Stimulated activated CD8-positive, alpha-beta memory T cell treated with anti-CD3 and anti-CD28 coated beads, Interleukin-7, amount 100 ng/mL, for 4 hours (primary cell): ENCODE results near the gene PARP3.
"Not testable (repeated sequence)": the region's sequence is repeated elsewhere in the genome, so short reads cannot be mapped to it uniquely, and the experiment has no call there.

ENCODE experiments used
- DNase-seq, 2 donors: peaks; one replicate each; pipeline ENCODE4 v3.0.0-alpha.2; 2020; ENCODE audit warnings: low read depth in 2 of 2

Gene PARP3

DNA sequence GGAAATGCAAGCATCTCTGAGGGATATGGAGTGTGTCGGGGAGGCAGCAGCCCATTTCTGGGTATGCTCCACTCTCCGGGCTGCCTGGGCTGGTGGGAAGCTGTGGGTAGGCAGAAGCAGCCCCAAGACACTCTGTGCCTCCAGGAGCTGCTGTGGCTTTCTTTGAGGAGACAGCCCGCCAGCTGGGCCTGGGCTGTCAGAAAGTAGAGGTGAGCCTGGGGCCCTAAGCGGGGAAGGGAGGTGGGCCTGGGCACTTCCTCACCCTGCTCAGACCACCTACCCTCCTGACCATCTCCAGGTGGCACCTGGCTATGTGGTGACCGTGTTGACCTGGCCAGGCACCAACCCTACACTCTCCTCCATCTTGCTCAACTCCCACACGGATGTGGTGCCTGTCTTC is 42.9 kb downstream of the PARP3 start:
- DNase-seq, result no peak

DNA sequence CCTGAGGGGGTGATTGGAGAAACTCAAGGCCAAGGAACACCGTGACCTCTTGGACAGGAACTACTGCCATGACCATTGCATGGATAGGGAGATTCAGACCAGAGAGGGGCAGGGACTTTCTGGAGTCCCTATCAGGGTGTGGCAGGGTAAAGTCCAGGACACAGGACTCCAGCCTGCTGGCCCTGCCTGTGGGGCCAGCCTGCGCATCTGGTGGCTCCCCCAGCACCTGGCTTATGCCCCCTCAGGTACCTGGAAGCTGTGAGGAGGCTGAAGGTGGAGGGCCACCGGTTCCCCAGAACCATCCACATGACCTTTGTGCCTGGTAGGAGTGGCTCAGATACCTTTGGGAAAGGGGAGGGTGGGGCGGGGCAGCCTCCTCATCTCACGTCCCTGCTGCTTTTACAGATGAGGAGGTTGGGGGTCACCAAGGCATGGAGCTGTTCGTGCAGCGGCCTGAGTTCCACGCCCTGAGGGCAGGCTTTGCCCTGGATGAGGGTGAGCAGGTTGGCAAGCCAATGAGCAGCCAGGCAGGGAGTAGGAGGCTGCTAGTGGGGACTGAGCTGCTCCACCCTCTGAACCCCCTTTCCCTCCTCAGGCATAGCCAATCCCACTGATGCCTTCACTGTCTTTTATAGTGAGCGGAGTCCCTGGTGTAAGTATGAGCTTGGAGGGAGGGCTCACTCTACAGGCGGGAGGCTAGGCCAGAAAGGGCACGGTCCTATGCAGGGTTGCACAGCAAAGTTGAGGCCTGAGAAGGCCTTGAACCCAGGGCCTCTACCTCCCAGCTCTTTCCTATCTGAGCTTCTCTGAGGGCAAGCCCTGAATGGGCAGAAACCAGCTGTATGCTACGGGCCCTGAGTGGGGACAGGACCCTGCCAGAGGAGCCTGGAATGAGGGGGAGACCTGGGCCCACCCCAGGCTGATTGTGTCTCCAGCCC is 44.1 kb downstream of the PARP3 start:
- DNase-seq, result no peak

DNA sequence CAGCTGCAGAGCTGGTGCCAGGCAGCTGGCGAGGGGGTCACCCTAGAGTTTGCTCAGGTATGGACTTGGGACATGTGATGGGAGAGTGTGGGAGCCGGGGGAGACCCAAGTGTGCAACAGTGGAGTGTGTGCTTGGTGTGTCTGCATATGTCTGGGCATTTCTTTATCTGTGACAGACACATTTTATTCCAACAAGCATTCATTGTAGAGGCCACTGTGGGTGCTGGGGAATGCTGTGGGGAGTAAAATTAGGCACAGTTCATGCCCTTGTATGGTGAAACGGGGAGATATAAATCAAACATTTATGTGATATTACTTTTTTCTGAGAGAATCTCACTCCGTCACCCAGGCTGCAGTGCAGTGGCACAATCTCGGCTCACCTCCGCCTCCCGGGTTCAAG is 45.4 kb downstream of the PARP3 start:
- no peak for DNase-seq

DNA sequence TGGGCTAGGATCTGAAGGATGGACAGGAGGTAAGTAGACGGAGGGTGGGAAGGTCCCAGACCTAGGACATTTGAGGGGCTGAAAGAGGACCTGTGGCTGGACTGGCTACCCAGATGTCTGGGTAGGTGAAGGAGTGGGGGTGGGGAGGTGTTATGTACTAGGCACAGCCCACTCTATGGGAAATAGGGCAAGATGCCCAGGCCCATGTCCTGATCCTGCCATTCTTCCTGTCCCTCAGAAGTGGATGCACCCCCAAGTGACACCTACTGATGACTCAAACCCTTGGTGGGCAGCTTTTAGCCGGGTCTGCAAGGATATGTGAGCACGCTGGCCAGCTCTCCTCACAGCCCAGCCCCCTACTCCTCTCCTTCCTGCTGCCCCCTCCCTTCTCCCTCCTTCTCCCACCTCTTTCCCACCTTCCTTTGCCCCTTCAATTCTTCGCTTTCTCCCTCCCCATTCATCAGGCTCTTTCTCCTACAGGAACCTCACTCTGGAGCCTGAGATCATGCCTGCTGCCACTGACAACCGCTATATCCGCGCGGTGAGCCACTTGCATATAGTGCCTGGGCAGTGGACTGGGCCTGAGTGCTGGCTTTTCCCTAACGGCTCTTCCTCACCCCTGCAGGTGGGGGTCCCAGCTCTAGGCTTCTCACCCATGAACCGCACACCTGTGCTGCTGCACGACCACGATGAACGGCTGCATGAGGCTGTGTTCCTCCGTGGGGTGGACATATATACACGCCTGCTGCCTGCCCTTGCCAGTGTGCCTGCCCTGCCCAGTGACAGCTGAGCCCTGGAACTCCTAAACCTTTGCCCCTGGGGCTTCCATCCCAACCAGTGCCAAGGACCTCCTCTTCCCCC is 46.4 kb downstream of the PARP3 start:
- DNase-seq, result no peak

DNA sequence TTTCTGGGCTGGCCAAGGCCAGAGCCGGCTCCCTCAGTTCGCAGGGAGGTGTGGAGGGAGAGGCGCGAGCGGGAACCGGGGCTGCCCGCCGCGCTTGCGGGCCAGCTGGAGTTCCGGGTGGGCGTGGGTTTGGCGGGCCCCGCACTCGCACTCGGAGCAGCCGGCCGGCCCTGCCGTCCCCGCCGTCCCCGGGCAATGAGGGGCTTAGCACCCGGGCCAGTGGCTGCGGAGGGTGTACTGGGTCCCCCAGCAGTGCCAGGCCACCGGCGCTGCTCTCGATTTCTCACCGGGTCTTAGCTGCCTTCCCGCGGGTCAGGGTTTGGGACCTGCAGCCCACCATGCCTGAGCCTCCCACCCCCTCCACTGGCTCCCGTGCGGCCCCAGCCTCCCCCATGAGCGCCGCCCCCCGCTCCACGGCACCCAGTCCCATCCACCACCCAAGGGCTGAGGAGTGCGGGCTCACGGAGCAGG is 48.4 kb downstream of the PARP3 start:
- not testable (repeated sequence) for DNase-seq

DNA sequence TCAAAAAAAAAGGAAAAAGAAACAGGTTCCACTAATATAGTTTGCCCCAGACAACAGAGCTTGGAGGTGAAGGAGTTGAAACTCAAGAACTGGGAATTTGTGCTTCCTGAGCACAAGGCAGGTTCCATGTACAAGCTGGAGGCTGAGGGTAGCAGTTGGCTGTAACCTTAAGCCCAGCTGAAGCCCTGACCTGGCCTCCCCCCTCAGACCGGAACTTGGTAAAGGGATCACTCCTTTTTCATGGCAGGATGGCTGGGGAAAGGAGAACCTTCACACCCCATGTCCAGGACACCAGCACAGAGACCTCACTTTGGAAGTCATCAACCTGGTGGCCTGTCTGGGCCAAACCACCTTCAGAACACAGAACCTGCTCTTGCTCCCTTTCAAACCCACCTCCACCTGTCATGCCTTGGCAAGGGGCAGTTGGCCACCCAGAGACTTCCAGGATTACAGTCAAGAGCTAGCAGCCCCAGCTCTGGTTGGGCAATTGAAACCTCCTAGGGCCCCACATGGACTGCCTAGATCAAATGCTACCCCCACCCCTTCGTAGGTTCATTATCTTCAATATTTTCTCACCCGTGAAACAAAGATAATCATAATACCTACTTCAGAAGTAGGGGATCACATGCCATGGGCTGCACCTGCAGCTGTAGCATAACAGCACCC is 50.0 kb downstream of the PARP3 start:
- DNase-seq, result no peak

DNA sequence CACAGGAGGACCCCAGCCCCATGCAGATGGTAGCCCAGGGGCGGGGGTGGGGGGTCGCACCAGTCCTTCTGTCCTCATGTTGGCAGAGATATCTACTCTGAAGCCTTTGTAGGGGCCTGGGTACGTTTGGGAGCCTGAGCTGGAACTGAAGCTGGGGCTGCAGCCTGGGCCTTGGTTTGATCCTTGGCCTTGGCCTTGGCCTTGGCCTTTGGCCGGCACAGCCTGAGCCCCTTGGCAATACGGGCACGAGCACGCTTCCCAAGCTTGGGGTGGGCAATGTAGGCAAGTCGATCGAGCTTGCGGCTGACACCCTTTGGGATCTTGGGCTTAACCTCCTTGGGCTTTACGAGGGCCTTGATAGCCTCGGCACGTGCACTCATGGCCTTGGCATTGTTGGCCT is 51.5 kb downstream of the PARP3 start:
- not testable (repeated sequence) for DNase-seq

DNA sequence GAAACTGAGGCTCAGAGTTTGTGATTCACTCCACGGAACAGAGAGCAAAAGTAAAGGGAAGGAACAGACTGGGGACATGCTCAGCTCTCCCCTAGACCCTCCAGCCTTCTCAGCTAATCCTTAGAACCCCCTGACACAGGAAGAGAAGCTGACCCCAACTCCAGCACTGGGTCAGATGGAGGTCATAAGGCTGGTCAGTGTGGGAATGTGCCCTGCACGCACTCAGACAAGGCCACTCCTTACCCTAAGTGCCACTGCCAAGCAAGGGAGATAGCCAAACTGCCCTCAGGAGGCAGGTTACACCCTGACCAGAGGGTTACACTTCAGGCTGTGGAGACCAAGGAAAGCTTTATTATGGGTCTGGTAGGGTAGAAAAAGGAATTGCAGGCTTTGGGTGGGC is 52.4 kb downstream of the PARP3 start:
- no peak for DNase-seq

DNA sequence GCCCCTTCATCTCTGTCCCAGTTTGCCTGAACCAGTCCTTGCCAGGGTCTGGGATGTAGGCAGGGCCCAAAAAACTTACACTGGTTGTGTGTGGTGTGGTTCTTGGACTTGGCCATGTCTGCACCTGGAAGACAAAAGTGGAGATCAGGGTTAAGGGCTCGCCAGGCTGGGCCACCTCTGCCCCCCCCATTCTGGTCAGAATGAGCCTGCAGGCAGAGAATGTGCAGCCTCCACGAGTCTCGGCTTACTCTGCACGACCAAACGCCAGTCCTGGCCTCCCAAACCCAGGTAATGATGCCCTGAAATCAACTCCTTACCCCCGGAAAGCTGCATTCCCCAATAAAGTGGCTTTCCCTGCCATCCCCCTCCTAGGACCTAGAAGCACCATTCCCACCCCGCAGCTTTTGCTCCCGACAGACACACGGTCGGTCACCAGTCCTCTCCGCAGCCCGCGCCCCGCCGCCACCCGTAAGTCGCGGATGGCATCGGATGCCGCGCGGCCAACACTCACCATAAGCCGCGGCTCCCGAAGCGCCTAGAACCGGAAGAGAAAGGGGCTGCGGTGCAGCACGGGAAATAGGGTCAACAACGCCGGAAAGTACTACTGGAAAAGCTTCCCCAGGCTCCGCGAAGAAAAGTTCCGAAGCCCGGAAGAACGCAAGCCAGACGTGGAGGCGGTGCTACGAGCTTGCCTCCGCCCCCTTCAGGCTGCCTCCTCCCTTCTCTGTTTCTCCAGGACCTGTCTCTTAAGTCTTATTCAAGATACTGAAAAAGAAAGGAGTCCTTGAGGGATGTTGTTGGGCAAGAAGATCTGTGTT is 53.4 kb downstream of the PARP3 start, which contains the start of gene RPL29:
Gene RPL29, minus strand, starts transcription at position 550 of the 818 bp plus-strand sequence. Its CDS starts 434 bp downstream, at position 116.
- peak; percentile 84 to 85 for DNase-seq

DNA sequence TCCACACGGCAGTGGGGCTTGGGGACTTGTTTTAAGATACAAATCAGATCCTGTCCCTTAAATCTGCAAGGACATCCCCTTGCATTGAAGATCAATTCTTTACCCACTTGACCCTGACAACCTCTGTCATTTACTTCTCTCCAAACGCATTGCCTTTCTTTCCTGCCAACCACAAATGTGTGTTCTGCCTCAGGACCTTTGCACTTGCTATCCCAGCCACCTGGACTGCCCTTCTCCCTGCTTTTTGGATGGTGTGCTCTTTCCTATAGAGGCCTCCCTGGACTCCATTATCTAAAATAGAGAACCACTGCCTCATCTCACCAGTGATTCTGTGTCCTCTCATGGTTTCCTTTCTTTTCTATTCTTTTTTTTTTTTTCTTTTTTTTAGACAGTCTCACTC is 55.0 kb downstream of the PARP3 start:
- no peak for DNase-seq

DNA sequence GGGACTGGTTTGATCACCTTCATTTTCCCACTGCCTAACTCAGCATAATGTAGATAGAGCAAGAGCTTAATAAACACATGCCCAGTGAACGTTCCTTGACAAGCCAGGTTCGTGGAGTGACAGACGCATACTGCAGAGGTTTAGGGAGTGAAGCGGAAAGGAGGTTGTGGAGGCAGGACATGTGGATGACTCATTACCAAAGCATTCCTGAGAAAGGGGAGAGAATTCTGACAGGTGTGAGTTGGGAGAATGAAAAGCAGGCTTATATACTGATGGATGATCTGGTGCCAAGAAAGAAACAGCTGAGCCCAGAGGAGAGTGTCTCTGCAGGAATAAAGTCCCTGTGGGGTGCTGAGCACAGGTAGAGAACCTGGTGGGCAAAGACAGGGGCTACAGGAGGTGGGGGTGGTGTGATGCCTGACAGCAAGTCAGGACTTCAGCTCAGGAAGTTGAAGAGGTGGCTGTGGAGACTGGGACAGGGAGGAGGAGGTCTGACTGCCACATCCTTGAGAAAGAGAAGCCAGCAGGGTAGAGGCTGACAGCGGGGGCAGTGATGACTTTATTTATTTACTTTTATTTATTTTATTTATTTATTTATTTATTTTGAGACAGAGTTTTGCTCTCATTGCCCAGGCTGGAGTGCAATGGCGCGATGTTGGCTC is 55.9 kb downstream of the PARP3 start:
- no peak for DNase-seq
